ENCODE measurements around the gene MINK1. TPM values are rescaled to one million over a fixed set of nuclear protein-coding genes. Genes with fewer than 3 reads are reported as not detected.

The MINK1 gene
- 18.9 and 22.6 TPM in 2 replicates for total RNA-seq

DNA sequence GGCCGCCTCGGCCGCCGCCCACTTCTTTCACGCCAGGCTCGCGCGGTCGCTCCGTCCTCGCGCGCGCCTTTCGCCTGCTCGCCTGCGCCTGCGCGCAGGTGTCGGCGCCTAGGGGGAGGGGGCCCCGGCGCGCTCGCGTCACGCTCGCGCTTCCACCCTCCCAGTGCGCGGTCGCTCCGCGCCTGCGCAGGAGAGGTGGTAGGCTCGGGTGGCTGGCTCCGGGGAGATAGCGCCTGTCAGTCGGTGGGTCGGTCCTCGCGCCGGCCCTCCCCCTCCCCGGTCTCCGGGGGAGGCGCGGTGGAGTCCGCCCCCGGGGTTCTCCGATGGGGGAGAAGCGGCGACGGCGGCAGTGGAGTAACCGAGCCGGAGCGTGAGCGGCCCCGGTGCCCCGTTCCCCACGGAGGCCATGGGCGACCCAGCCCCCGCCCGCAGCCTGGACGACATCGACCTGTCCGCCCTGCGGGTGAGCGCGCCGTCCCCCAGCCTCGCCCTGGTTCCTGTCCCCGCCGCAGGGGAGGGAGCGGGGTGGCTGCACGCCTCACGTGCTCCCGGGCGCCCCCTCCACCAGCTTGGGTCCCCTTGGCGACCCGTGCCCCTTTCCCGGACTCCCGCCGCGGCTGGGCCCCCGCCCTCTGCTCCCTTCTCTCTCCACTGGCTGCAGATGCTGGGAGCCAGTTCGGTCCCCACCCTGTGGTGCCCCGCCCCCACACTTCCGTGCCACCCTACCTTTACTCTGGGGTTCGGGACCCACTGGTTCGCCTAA, at the start of gene MINK1:
Gene MINK1, plus strand, starts transcription at position 163 of the 763 bp plus-strand sequence. Its CDS starts 244 bp downstream, at position 407.

DNA sequence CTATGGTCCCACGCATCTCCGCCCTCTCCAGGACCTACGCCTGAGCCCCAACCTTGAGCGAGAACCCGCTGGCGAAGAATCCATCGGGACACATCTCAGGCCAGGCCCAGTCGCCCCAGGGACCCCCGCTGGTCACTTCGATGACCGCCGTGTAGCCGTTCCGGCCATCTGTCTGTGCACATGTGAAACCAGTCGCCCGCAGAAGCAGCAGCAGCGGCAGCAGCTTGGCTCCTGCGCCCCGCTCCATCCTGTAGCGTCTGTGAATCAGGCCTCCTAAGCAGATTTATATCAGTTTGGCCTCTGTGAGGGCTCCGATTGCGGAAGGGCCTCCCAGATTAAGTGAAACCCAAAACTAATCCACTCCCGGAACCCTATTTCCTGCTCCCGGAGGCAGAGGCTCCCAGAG, 47.0 kb upstream of the MINK1 start, which contains the start of gene VMO1:
Gene VMO1, minus strand, starts transcription at position 259 of the 406 bp plus-strand sequence. Its CDS starts 12 bp downstream, at position 247.

DNA sequence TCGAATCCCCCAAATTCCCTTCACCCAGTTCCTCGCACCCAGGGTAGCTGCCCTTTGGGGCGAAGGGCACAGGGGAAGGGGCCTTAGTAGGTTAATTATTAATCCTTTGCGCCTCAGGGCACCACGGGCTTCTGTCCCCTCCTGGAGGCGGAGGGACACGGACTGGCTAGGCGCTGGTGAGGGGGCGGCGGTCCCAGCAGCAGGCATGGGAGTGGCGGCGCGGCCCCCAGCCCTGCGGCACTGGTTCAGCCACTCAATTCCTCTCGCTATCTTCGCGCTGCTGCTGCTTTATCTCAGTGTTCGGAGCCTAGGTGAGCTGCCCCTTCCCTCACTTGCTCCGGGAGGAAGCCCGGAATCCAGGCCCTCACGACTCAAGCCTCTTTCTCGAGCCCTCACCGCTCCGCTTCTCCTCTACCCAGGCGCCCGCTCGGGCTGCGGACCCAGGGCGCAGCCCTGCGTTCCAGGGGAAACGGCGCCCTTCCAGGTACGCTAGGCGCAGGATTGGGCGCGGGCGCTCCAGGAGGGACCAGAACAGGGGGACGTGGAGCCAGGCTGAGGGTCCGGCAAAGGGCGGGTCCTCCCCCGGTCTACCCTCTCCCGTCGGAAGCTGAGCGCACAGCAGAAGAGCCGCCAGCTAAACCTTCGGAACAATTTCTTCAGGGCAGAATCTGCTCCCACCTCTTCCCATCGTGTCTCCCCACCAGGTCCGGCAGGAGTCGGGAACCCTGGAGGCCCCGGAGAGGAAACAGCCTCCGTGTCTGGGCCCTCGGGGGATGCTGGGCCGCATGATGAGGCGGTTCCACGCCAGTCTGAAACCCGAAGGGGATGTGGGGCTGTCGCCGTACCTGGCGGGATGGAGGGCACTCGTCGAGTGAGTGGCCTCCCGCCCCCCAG, 44.1 kb upstream of the MINK1 start, which contains the start of gene GLTPD2:
Gene GLTPD2, plus strand, starts transcription at position 158 of the 894 bp plus-strand sequence. Its CDS starts 48 bp downstream, at position 206.

DNA sequence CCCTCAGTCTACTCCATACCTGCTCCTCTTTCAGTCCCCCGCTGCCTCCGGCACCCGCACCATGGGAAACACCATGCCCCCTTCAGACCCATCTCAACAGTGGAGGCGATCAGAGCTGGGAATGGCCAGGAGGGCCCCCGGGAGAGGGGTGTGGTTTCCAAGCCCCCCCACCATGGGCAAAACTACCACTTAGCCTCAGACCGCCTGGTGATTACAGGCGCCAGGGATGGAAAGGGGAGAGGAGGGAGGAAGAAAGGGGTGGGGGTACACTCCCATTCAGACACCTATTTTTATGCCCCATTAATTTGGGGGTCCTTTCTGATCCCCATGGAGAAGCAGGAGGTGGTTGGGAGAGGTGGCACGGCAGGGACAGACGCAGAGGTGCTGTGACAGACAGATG, 30.9 kb upstream of the MINK1 start, which contains the start of gene C17orf114:
Gene C17orf114, minus strand, starts transcription at position 101 of the 400 bp plus-strand sequence.

DNA sequence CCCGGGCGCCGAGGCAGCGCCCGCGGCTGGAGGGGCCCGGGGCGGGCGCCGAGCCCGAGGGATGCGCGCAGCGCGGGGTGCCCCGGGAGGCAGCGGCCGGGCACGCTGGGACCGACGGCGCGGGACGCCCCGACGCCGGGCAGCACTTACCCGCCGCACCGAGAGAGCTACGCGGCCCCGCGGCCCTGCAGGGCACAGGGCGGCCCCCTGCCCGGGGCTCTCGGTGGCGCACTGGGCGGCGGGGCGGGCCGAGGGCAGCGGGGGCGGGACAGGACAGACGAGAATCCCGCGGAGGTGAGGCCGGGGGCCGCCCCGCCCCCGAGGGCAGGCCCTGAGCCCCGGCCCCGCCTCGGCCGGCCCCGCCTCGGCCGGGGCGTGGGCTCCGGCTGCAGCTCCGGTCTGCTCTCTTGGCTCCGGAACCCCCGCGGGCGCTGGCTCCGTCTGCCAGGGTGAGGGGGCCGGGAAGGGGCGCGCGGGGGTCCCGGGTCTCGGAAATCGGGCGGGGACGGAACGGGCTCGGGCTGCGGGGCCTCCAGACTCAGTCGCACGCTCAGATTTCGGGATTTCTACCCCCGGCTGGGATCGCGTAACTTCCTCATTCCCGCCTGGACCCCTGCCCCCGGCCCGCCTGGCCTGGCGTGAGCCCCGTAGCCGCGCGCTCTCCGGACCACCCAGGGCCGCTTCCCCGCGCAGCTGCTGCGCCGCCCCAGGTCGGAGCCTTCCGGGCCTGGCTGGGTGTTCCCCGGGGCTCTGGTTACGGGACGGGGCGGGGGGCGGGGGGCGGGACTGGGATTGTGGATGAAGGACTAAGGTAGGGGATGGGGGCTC, 26.1 kb upstream of the MINK1 start, which contains the start of gene PLD2:
Gene PLD2, plus strand, starts transcription at position 376 of the 828 bp plus-strand sequence. CDS start 621 bp downstream, outside the sequence.

DNA sequence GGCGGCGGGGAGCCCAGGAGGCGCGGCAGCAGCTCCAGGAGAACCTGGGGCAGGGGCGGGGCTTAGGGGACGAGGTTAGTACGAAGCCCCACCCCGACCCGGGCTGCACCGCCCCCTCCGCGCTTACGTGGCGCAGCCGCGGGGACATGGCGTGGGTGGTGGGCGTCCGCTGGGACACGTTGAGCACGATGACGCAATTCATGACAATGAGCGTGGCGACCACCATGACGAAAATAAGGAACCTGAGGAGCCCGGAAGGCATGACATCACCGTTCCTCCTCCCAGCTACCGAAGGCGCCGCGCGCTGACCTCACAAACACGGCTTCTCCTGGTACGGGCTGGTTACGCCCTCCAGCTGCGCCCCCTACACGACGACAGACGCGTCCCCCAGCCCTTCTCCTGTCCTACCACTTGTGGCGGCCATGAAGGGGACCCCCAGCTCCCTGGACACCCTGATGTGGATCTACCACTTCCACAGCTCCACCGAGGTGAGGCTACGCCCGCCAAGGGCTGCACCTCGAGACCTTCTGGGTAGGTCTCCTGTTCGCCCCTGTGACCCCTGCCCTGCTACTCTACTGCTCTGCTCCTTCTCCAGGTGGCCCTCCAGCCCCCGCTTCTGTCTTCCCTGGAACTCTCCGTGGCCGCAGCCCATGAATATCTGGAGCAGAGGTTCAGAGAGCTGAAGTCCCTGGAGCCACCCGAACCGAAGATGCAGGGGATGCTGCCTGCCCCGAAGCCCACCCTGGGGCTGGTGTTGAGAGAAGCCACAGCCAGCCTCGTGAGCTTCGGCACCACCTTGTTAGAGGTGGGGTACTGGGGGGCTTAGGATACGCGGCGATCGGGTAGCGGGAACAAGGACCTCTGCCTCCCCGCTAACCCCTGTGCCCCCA, 66.4 kb downstream of the MINK1 start, which contains the start of gene C17orf107:
Gene C17orf107, plus strand, starts transcription at position 196 of the 890 bp plus-strand sequence. Its CDS starts 227 bp downstream, at position 423.

DNA sequence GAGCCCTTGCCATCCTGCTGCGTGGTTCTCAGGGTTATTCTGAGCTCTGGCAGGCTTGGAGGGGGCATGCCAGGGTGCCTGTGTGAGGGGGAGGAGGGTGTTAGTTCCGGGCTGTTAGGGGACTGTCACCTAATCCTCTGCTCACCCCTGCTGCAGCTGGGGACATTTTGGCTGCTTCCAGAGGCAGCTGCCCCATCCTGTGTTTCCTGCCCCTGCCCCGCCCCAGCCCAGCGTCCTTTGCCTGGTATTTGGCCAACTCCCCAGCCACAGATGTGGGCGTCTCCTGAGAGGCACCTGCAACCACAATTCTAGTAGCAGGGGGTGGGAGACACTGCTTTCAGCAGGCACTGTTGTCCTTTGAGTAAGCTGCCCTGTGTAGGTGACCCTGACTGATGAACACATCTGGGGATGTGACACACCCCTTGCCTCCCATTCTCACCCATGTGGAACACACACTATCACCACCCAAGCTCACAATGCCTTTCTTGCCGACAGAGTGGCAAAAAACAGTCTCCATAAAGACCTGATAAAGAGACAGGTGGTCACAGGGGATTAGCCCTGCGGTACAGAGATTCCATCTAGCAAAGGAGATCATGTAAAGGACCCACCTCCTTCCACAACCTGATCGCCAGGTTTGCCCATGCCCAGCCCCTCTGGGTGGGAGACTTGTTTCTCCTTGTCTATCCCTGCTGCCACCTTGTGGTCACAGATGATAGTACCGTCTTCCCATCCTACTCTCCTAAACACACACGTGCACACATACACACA, 70.1 kb downstream of the MINK1 start, which contains the start of gene CHRNE:
Gene CHRNE, minus strand, starts transcription at position 48 of the 768 bp plus-strand sequence. Its CDS starts 35 bp downstream, at position 13.

DNA sequence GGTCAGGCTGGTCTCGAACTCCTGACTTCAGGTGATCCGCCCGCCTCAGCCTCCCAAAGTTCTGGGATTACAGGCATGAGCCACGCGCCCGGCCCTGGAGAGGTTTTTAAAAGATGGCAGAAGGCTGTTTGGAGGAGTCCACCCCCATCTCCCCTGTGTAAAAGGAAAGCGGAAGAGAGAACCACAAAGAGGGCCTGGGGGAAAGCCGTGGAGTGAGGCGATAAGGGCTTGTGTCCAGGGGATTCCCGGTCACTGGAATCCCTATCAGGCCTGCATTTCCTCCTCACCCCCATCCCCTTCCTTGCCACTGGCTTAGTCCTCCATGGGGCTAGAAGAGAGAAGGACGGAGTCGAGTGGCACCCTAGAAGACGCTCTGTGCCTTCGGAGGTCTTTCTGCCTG, 98.8 kb downstream of the MINK1 start, which contains the start of gene GP1BA:
Gene GP1BA, plus strand, starts transcription at position 315 of the 400 bp plus-strand sequence. CDS start 328 bp downstream, outside the sequence.

DNA sequence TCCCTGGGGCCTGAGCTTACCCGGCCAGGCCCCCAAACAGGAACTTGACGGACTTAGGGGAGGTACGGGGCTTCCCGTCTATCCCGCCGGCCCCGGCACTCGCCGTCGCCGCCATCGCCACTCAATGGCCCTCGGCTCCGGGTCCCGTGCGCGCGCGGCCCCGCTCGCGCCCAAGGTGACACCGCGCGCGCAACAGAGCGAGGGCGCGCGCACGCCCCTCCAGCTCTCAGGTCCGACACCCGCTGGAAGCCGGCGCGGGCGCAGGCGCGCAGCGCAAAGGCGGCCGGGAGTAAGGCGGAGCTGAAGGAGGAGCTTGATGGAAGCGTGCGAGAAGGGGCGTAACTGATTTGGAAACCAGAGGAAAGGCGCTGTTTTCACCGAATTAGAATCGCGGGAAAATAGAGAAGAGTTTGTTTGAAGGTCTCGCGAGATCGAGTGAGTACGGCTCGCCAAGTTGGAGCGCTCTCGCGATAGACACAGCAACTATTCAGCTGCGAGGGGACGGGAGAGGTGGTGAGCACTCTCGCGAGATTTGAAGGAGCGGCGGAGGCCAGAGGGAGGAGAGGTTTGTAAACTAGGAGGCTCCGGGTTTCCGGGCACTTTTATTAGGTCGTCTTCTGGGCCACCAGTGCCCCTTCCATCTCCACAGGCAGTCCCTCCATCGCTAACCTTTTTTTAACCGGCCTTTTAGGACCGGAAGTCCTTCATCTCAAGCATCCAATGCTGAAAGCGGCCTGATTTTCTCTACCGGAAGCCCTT, 106.8 kb downstream of the MINK1 start, which contains the start of the genes RNF167 and SLC25A11:
Gene RNF167, plus strand, starts transcription at position 473 of the 759 bp plus-strand sequence. CDS start 642 bp downstream, outside the sequence.
Gene SLC25A11, minus strand, starts transcription at position 251 of the 759 bp plus-strand sequence. Its CDS starts 136 bp downstream, at position 115.

Other genes with a start within 250 kb of the MINK1 start
- 0.33 and 16.9 TPM in 2 replicates for gene SMTNL2, start 248.8 kb upstream of the MINK1 start, total RNA-seq
- under 0.01 TPM in 1 of 2 replicates, not detected in the other for gene ALOX15, start 191.7 kb upstream of the MINK1 start, total RNA-seq
- gene PELP1, start 129.2 kb upstream of the MINK1 start, total RNA-seq = 51.6 and 56.2 TPM in 2 replicates
- 9.0 and 10.3 TPM in 2 replicates for gene ARRB2, start 122.7 kb upstream of the MINK1 start, total RNA-seq
- 17.1 and 22.3 TPM in 2 replicates for gene MED11, start 101.9 kb upstream of the MINK1 start, total RNA-seq
- 0.13 and 0.16 TPM in 2 replicates for gene ZMYND15, start 93.5 kb upstream of the MINK1 start, total RNA-seq
- gene CXCL16, start 93.4 kb upstream of the MINK1 start, total RNA-seq = 2.1 and 10.4 TPM in 2 replicates
- not detected in 2 replicates for gene TM4SF5, start 61.5 kb upstream of the MINK1 start, total RNA-seq
- 1.1 TPM in 1 of 2 replicates, not detected in the other for gene VMO1, start 47.0 kb upstream of the MINK1 start, total RNA-seq
- gene GLTPD2, start 44.4 kb upstream of the MINK1 start, total RNA-seq = 0.49 TPM in 1 of 2 replicates, not detected in the other
- 181 and 242 TPM in 2 replicates for gene PSMB6, start 37.2 kb upstream of the MINK1 start, total RNA-seq
- 13.5 and 30.9 TPM in 2 replicates for gene PLD2, start 26.2 kb upstream of the MINK1 start, total RNA-seq
- 1.8 and 8.4 TPM in 2 replicates for gene C17orf107, start 66.2 kb downstream of the MINK1 start, total RNA-seq
- 0.16 and 1.4 TPM in 2 replicates for gene CHRNE, start 69.8 kb downstream of the MINK1 start, total RNA-seq
- gene GP1BA, start 98.9 kb downstream of the MINK1 start, total RNA-seq = not detected in 2 replicates
- gene SLC25A11, start 106.7 kb downstream of the MINK1 start, total RNA-seq = 66.6 and 80.7 TPM in 2 replicates
- 53.3 and 56.0 TPM in 2 replicates for gene RNF167, start 106.9 kb downstream of the MINK1 start, total RNA-seq
- 1,852 and 3,641 TPM in 2 replicates for gene PFN1, start 115.2 kb downstream of the MINK1 start, total RNA-seq
- gene ENO3, start 117.8 kb downstream of the MINK1 start, total RNA-seq = 2.0 and 5.2 TPM in 2 replicates
- 41.7 and 55.0 TPM in 2 replicates for gene SPAG7, start 134.5 kb downstream of the MINK1 start, total RNA-seq
- gene CAMTA2, start 154.3 kb downstream of the MINK1 start, total RNA-seq = 21.5 and 30.9 TPM in 2 replicates
- 0.33 and 2.0 TPM in 2 replicates for gene INCA1, start 164.2 kb downstream of the MINK1 start, total RNA-seq
- 68.6 and 71.5 TPM in 2 replicates for gene KIF1C, start 164.6 kb downstream of the MINK1 start, total RNA-seq
- under 0.01 TPM in 1 of 2 replicates, not detected in the other for gene SLC52A1, start 202.1 kb downstream of the MINK1 start, total RNA-seq
- 0.81 and 2.2 TPM in 2 replicates for gene ZFP3, start 245.1 kb downstream of the MINK1 start, total RNA-seq